ENCODE results near the gene BCAS1.

BCAS1 gene

DNA sequence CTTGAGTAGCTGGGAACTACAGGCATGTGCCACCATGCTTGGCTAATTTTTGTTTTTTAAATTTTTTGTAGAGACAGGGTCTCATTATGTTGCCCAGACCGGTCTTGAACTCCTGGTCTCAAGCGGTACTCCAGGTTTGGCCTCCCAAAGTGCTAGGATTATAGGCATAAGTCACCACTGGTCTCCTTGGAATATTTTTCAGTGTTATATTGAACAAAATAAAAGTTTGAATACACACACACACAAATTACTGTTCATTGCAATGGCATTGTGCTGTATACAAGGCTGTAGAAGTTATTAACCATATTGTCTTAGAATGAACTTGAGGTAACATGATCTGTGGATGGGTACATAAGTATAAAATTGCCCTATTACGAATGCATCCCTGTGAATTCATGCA lies 166.1 kb downstream of the BCAS1 start:
- TF ChIP-seq YY1 (IDR thresholded peaks at IDR 0.05; ENCODE audit: low read depth) (no peak), ZBTB7A (IDR thresholded peaks at IDR 0.05; ENCODE audit: low read depth) (no peak), CEBPB (IDR thresholded peaks at IDR 0.05) (no peak), RAD21 (IDR thresholded peaks at IDR 0.05; ENCODE audit: low read depth) (no peak), TCF12 (IDR thresholded peaks at IDR 0.05; ENCODE audit: low read depth) (no peak), CREB1 (IDR thresholded peaks at IDR 0.05; ENCODE audit: low read depth) (no peak)

- TF ChIP-seq, protein P1, sequence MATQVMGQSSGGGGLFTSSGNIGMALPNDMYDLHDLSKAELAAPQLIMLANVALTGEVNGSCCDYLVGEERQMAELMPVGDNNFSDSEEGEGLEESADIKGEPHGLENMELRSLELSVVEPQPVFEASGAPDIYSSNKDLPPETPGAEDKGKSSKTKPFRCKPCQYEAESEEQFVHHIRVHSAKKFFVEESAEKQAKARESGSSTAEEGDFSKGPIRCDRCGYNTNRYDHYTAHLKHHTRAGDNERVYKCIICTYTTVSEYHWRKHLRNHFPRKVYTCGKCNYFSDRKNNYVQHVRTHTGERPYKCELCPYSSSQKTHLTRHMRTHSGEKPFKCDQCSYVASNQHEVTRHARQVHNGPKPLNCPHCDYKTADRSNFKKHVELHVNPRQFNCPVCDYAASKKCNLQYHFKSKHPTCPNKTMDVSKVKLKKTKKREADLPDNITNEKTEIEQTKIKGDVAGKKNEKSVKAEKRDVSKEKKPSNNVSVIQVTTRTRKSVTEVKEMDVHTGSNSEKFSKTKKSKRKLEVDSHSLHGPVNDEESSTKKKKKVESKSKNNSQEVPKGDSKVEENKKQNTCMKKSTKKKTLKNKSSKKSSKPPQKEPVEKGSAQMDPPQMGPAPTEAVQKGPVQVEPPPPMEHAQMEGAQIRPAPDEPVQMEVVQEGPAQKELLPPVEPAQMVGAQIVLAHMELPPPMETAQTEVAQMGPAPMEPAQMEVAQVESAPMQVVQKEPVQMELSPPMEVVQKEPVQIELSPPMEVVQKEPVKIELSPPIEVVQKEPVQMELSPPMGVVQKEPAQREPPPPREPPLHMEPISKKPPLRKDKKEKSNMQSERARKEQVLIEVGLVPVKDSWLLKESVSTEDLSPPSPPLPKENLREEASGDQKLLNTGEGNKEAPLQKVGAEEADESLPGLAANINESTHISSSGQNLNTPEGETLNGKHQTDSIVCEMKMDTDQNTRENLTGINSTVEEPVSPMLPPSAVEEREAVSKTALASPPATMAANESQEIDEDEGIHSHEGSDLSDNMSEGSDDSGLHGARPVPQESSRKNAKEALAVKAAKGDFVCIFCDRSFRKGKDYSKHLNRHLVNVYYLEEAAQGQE (IDR thresholded peaks at IDR 0.05; ENCODE audit: low read depth) = no peak
- TF ChIP-seq, protein P2, sequence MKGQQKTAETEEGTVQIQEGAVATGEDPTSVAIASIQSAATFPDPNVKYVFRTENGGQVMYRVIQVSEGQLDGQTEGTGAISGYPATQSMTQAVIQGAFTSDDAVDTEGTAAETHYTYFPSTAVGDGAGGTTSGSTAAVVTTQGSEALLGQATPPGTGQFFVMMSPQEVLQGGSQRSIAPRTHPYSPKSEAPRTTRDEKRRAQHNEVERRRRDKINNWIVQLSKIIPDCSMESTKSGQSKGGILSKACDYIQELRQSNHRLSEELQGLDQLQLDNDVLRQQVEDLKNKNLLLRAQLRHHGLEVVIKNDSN (IDR thresholded peaks at IDR 0.05) = no peak
- TF ChIP-seq EP300 (IDR thresholded peaks at IDR 0.05; ENCODE audit: borderline replicate concordance) (no peak), RAD21 (IDR thresholded peaks at IDR 0.05; ENCODE audit: low read depth) (no peak), TEAD4 (IDR thresholded peaks at IDR 0.05) (no peak), EGR1 (IDR thresholded peaks at IDR 0.05) (no peak), TCF12 (IDR thresholded peaks at IDR 0.05; ENCODE audit: low read depth) (no peak)
- TF ChIP-seq, protein P3, sequence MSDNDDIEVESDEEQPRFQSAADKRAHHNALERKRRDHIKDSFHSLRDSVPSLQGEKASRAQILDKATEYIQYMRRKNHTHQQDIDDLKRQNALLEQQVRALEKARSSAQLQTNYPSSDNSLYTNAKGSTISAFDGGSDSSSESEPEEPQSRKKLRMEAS (IDR thresholded peaks at IDR 0.05) = no peak
Observed at GRCh38 chr20:53903652-53903987, 166.8 kb downstream of the BCAS1 start.

DNA sequence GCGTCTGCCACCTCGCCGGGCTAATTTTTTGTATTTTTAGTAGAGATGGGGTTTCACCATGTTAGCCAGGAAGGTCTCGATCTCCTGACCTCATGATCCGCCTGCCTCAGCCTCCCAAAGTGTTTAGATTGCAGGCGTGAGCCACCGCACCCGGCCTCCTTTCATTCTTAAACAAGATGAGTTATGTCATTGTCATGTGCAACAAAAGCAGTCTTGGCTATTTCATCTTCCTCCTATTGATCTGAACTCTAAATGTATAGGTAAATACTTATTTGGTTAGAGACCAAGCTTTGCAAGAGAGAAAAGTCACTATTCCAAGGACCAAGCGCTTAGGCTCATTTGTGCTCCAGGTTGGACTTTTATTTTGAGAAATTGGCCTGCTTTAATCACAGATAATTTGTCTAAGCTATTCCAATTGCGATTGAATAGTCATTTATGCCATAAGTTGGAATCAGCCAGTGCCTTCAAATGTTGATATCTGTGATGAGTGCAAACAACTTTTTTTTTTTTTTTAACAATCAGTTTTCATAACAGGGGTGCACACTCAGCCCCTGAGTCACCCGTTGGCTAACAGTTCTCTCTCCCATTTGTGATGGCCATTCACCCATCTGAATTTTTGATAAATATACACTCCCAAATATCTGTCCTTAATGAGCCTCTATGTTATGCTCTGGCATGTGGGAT lies 167.3 kb downstream of the BCAS1 start:
- TF ChIP-seq, protein P1 (IDR thresholded peaks at IDR 0.05; ENCODE audit: low read depth) = no peak
- TF ChIP-seq, protein P2 (IDR thresholded peaks at IDR 0.05) = no peak
- TF ChIP-seq CREB1 (IDR thresholded peaks at IDR 0.05; ENCODE audit: low read depth) (no peak), TEAD4 (IDR thresholded peaks at IDR 0.05) (no peak), NFIC (IDR thresholded peaks at IDR 0.05) (no peak), FOXM1 (IDR thresholded peaks at IDR 0.05; ENCODE audit: borderline replicate concordance, low read depth) (no peak), ZBTB7A (IDR thresholded peaks at IDR 0.05; ENCODE audit: low read depth) (no peak), TAF1 (IDR thresholded peaks at IDR 0.05; ENCODE audit: low read depth) (no peak), RAD21 (IDR thresholded peaks at IDR 0.05; ENCODE audit: low read depth) (no peak), EGR1 (IDR thresholded peaks at IDR 0.05) (no peak), TCF12 (IDR thresholded peaks at IDR 0.05; ENCODE audit: low read depth) (no peak), YY1 (IDR thresholded peaks at IDR 0.05; ENCODE audit: low read depth) (no peak), CEBPB (IDR thresholded peaks at IDR 0.05) (no peak)
- TF ChIP-seq, protein P3 (IDR thresholded peaks at IDR 0.05) = no peak

DNA sequence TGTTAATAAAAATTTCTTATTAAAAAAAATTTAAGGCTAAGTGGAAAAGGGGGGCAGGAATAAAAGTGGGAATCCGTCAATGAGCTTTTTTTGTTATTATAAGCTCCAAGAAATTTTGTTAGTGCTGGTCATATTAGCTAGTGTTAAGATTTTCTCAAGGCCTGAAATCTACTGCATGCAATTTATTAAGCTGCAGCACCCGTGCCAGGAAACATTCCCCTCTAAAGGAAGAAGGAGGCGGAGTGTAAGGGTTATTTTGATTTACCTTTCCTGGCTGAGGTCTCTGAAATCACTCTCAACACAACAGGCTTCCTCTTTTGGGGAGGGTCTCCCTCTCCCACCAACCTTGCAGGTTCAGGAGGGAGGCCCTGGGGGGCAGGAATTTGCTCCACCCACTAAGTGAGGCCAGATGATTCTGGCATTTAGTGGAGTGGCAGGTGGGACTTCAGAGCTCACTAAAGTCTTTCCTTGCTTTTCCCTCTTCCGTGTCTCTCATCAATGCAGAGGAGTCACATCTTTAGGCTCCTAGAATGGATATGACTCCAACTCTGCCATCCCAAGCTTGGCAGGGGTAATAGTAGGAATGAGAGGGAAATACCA lies 168.8 kb downstream of the BCAS1 start:
- TF ChIP-seq, protein P1 (IDR thresholded peaks at IDR 0.05; ENCODE audit: low read depth) = no peak
- TF ChIP-seq EP300 (IDR thresholded peaks at IDR 0.05; ENCODE audit: borderline replicate concordance) (no peak), TEAD4 (IDR thresholded peaks at IDR 0.05) (no peak), FOXM1 (IDR thresholded peaks at IDR 0.05; ENCODE audit: borderline replicate concordance, low read depth) (no peak), NFIC (IDR thresholded peaks at IDR 0.05) (no peak), ZBTB7A (IDR thresholded peaks at IDR 0.05; ENCODE audit: low read depth) (no peak)
